Dendritic cell treated with granulocyte-macrophage colony-stimulating factor and Interleukin-4, amounts not matched to agents 40 ng/mL and 50 ng/mL, for 4 days (primary cell): Measurements from ENCODE around the gene NEK9.

Experiments used
- H3K27ac Mint-ChIP-seq: one replicate; pipeline ENCODE4 v1.8.0; 2022; ENCODE audit warnings: mild to moderate bottlenecking, mixed read lengths
- H3K27me3 Mint-ChIP-seq: one replicate; pipeline ENCODE4 v1.8.0; 2022; ENCODE audit warnings: mild to moderate bottlenecking, mixed read lengths
- H3K36me3 Mint-ChIP-seq: one replicate; pipeline ENCODE4 v1.8.0; 2022; ENCODE audit warnings: low read depth, mixed read lengths
- H3K4me1 Mint-ChIP-seq: one replicate; pipeline ENCODE4 v1.8.0; 2022; ENCODE audit warnings: low read depth, mixed read lengths
- H3K4me3 Mint-ChIP-seq: one replicate; pipeline ENCODE4 v1.8.0; 2022; ENCODE audit warnings: mild to moderate bottlenecking, moderate library complexity, mixed read lengths
- H3K9me3 Mint-ChIP-seq: one replicate; pipeline ENCODE4 v1.8.0; 2022; ENCODE audit warnings: mixed read lengths
- intact Hi-C: fragments of 100-400 bp; cut with micrococcal nuclease; formaldehyde crosslinking; loops from one replicate; pipeline ENCODE4 v1.15.0; 2022

Gene NEK9

DNA sequence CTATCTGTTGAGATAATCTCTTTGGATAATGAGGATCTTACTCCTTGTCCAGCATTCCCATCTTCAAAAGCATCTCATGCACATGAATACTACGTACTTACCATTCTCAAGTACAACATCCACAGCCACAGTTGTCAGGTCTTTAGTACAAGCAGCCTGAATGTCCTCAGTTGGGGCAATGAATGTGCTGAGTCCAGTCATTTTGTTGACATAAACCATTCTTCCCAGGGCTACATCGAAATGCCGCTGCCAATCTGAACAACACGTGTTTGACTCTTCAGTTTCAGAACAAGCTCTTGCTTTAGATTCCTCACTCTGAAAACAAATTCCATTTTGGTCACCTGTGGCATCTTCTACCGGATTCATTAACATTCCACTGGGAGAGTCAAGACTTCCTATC lies 80.6 kb downstream of the NEK9 start:
- H3K27ac Mint-ChIP-seq, result no peak overlapping the region
- H3K27me3 Mint-ChIP-seq, result no peaks in the 10 kb centered on the region
- no peaks in the 10 kb centered on the region for H3K9me3 Mint-ChIP-seq
- intact Hi-C loops, result no loop called here
- H3K36me3 Mint-ChIP-seq, result peaks cover 31% of the 10 kb centered on the region
- peaks cover 24% of the 10 kb centered on the region for H3K4me1 Mint-ChIP-seq
- no peak overlapping the region for H3K4me3 Mint-ChIP-seq

DNA sequence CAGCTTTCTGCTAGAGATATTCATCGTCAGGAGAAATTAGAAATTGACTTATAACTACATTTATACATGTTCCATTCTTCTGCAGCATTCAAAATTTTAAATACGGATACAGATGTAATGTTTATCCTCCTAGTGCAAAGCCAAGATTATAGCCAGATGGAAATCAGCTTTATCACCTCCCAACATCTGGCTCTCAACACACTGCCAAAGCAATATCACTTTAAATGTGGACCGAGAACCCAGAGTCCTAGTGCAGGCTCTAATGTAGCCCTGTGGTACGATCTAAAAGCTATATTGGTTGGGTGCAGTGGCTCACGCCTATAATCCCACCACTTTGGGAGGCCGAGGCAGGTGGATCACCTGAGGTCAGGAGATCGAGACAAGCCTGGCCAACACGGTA lies 82.1 kb downstream of the NEK9 start:
- Mint-ChIP-seq H3K4me3 (no peak overlapping the region), H3K9me3 (no peaks in the 10 kb centered on the region), H3K36me3 (peaks cover 33% of the 10 kb centered on the region), H3K4me1 (peaks cover 13% of the 10 kb centered on the region), H3K27ac (no peak overlapping the region), H3K27me3 (no peaks in the 10 kb centered on the region)
- intact Hi-C loops, result no loop called here

DNA sequence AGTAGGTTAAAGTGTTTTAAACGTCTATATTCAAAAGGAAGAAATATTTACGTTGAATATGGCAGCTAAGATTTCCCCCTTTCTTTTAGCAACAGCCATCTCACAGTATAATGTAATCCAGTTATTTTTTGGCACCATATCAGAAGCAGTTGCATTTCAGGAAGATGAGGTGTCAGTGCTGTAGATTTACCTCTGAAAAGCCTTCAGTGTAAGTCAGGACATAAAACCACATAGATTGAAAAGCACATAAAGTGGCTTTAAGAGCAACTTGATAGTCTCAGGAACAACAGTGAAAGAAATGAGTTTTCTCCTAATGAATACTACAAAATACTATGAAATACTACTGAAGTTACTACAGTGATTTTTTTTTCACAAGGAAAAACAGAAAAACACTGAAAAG lies 82.5 kb downstream of the NEK9 start:
- Mint-ChIP-seq H3K27ac (no peak overlapping the region), H3K9me3 (no peaks in the 10 kb centered on the region), H3K27me3 (no peaks in the 10 kb centered on the region), H3K36me3 (peaks cover 30% of the 10 kb centered on the region), H3K4me3 (no peak overlapping the region), H3K4me1 (peaks cover 8% of the 10 kb centered on the region)
- intact Hi-C loops, result no loop called here

DNA sequence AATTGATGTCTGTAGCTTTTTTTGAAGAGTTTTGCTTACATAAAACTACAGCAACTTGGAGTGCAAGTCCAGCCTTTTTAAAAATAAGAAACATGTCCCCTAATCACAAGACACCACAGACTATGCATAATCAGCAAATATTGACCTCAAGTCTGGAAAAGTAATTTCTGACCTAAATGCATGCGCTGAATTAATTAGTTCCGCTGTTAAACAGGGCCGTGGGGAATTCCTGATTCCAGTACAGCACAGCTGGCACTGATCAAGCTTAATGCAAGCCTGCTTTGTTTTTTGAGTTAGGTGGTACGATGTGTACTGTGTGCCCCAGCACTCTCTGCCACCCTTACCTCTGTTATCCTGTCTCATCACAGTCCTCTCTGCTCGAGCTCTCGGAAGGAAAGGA lies 84.8 kb downstream of the NEK9 start:
- no peak overlapping the region for H3K27ac Mint-ChIP-seq
- no peaks in the 10 kb centered on the region for H3K9me3 Mint-ChIP-seq
- H3K36me3 Mint-ChIP-seq, result peaks cover 39% of the 10 kb centered on the region
- H3K4me3 Mint-ChIP-seq, result no peak overlapping the region
- intact Hi-C loops, result no loop called here
- H3K27me3 Mint-ChIP-seq, result no peaks in the 10 kb centered on the region
- peaks cover 5% of the 10 kb centered on the region for H3K4me1 Mint-ChIP-seq

DNA sequence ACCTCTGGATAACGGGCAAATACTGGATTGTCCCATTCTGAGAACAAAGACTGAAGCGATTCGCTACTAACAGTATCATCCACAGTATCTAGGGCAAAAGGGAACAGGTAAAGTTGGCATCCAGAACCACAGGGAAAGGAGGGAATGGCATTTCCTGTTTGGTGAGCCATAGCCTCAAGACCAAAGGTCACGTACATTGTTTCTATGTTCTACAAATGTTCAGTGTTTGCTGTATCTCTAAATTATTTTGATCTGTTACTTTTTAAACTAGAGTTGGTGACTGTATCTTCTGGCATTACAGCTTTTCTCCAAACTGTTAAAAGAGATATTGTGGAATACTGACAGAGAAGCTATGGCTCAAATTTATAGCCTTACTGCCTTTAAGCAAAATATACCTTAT lies 85.2 kb downstream of the NEK9 start:
- Mint-ChIP-seq H3K27ac (no peak overlapping the region), H3K4me3 (no peak overlapping the region), H3K27me3 (no peaks in the 10 kb centered on the region), H3K36me3 (peaks cover 44% of the 10 kb centered on the region), H3K4me1 (peaks cover 5% of the 10 kb centered on the region), H3K9me3 (no peaks in the 10 kb centered on the region)
- intact Hi-C loops, result no loop called here

DNA sequence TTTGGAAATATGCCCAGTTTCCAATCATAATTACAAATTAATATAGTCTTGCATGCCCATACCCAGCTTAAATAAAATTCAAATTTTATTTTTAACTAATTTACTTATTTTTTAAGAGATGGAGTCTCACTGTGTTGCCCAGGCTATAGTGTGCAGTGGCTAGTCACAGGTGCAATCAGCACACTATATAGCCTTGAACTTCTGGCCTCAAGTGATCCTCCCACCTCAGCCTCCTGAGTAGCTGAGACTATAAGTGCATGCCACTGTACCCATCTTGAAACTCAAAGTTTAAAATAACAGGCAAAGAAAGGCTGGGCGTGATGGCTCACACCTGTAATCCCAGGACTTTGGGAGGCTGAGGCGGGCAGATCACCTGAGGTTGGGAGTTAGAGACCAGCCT lies 85.9 kb downstream of the NEK9 start:
- H3K4me3 Mint-ChIP-seq, result no peak overlapping the region

DNA sequence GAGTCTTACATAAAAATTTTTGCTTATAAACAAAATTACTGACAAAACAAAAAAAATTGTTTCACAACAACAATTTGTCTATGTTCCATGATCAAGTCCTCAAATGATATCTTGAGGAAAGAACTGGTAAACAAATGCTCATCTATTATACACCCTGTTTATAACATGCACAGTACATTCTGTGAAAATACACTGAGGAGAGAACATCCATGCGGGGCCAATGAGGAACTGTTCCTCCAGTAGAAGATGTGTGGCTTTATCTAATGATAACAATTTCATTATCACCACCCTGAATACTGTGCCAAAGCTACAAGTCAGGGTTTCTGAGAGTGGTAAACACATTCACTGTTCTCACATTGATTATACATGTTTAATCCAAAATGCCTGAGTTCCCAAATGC lies 86.3 kb downstream of the NEK9 start:
- intact Hi-C loops, result no loop called here
- Mint-ChIP-seq H3K9me3 (no peaks in the 10 kb centered on the region), H3K36me3 (peaks cover 55% of the 10 kb centered on the region), H3K4me3 (no peak overlapping the region), H3K27ac (no peak overlapping the region), H3K27me3 (no peaks in the 10 kb centered on the region), H3K4me1 (peaks cover 1% of the 10 kb centered on the region)

More for the DNA sequence above, 85.9 kb downstream of the NEK9 start:
- H3K4me1 Mint-ChIP-seq, result peaks cover 5% of the 10 kb centered on the region
- no peak overlapping the region for H3K27ac Mint-ChIP-seq
- H3K27me3 Mint-ChIP-seq, result no peaks in the 10 kb centered on the region
- peaks cover 50% of the 10 kb centered on the region for H3K36me3 Mint-ChIP-seq
- no peaks in the 10 kb centered on the region for H3K9me3 Mint-ChIP-seq
- intact Hi-C loops, result no loop called here

DNA sequence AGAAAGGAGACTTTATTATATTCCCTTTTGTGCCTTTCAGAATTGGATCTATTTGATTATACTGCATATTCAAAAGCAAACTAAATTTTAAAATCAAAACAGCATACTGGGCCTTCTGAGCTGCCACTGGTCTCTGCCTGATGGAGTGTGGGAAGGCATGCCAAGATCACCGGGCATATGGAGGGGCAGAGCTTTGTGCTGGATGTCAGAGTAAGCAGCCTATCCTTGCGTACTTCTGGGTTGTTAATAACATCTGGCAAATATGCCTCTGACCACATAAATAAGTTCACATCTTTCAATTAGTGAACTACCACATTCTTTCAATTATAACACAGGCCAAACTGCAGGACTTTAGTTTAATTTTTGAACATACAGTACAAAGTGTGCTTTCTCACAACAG lies 93.9 kb downstream of the NEK9 start:
- H3K27ac Mint-ChIP-seq, result no peak overlapping the region
- no peak overlapping the region for H3K4me3 Mint-ChIP-seq
- intact Hi-C loops, result loop anchor here (10.0 kb wide), 1 partner anchor 52 kb away; no protein-coding TSS in a partner anchor

DNA sequence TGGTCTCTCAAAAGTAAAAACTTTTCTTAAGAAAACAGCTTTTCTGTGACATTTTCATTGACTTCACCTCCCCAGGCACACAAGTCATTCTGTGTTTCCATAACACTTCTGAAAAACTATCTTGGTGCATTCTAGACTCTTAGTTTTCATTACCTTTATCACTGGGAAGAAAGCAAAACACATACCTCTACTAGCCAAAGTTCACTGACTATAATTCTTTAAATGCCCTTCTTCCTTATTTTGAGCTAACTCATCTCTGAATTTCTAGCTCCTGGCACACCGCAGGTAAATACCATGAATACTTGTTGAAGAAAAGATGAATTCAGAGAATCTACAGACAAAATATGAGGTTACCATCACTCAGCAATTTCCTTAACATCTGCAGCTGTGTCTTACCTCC lies 96.7 kb downstream of the NEK9 start:
- Mint-ChIP-seq H3K4me3 (no peak overlapping the region), H3K36me3 (peaks cover 74% of the 10 kb centered on the region), H3K9me3 (no peaks in the 10 kb centered on the region), H3K4me1 (no peaks in the 10 kb centered on the region), H3K27me3 (no peaks in the 10 kb centered on the region), H3K27ac (no peak overlapping the region)
- intact Hi-C loops, result loop anchor here (10.0 kb wide), 1 partner anchor 55 kb away; no protein-coding TSS in a partner anchor

More for the DNA sequence above, 93.9 kb downstream of the NEK9 start:
- Mint-ChIP-seq H3K9me3 (no peaks in the 10 kb centered on the region), H3K4me1 (no peaks in the 10 kb centered on the region), H3K27me3 (no peaks in the 10 kb centered on the region), H3K36me3 (peaks cover 92% of the 10 kb centered on the region)
